Activated naive CD8-positive, alpha-beta T cell treated with anti-CD3 and anti-CD28 coated beads, Interleukin-2, amount 10 ng/mL, durations not matched to agents 7 days and 5 days (primary cell): ENCODE results near the gene MARS1. TPM values are rescaled to one million over a fixed set of nuclear protein-coding genes. Genes with fewer than 3 reads are reported as not detected.

Experiments
- ATAC-seq: fragments of 150-1000 bp; cut with Tn5 transposase; one replicate; pipeline ENCODE4 v1.10.0; 2021; ENCODE audit warnings: low read depth, moderate library complexity
- POLR2A ChIA-PET: fragments of 350-600 bp; sonication (Branson Sonifier 250); formaldehyde crosslinking; loops from one replicate; lab custom pipeline; 2021; ENCODE audit warnings: antibody characterized with exemption; lab: Charles Lee
- DNase-seq: peaks from one replicate; pipeline ENCODE4 v3.0.0; 2021
- H3K27ac Mint-ChIP-seq: one replicate; pipeline ENCODE4 v1.8.0; 2022; ENCODE audit warnings: mild to moderate bottlenecking, mixed read lengths
- H3K27me3 Mint-ChIP-seq: one replicate; pipeline ENCODE4 v1.8.0; 2022; ENCODE audit warnings: mild to moderate bottlenecking, moderate library complexity, mixed read lengths
- H3K36me3 Mint-ChIP-seq: one replicate; pipeline ENCODE4 v1.8.0; 2021; ENCODE audit warnings: mild to moderate bottlenecking, mixed read lengths
- H3K4me1 Mint-ChIP-seq: one replicate; pipeline ENCODE4 v1.8.0; 2021; ENCODE audit warnings: mixed read lengths
- H3K4me3 Mint-ChIP-seq: one replicate; pipeline ENCODE4 v1.8.0; 2022; ENCODE audit warnings: mild to moderate bottlenecking, moderate library complexity, mixed read lengths
- H3K9me3 Mint-ChIP-seq: one replicate; pipeline ENCODE4 v1.8.0; 2021; ENCODE audit warnings: mixed read lengths
- total RNA-seq, 2 experiments: library from RNA; stranded (reverse); gene quantifications; one replicate each; pipeline ENCODE4 v1.2.3, GENCODE V29; 2021

MARS1 gene
- total RNA-seq, 2 experiments from 2014 or later = 293 to 306 TPM

- H3K9me3 Mint-ChIP-seq = no peaks in the 10 kb centered on the region
- POLR2A ChIA-PET = interaction anchor here (1.2 kb wide), 1 partner anchor 12 kb away, joined by 3 read pairs; no protein-coding TSS in a partner anchor
- no peak overlapping the region for H3K4me3 Mint-ChIP-seq
- DNase-seq (no peak), ATAC-seq (no peak)
- H3K4me1 Mint-ChIP-seq = peaks cover 29% of the 10 kb centered on the region
- no peaks in the 10 kb centered on the region for H3K27me3 Mint-ChIP-seq
- peak overlapping the region; percentile 64 for H3K27ac Mint-ChIP-seq
- peaks cover 14% of the 10 kb centered on the region for H3K36me3 Mint-ChIP-seq
Measured at GRCh38 chr12:57526477-57527126, 38.7 kb downstream of the MARS1 start.

GRCh38 chr12:57527184-57527583 is 39.3 kb downstream of the MARS1 start:
- no peak for DNase-seq
- no peak for ATAC-seq
- POLR2A ChIA-PET = interaction anchor here (1.0 to 1.2 kb wide), 2 partner anchors 12 to 16 kb away, joined by 3 read pairs; no protein-coding TSS in a partner anchor
- Mint-ChIP-seq H3K27me3 (no peaks in the 10 kb centered on the region), H3K4me3 (no peak overlapping the region), H3K9me3 (no peaks in the 10 kb centered on the region), H3K27ac (no peak overlapping the region), H3K36me3 (peaks cover 14% of the 10 kb centered on the region), H3K4me1 (peaks cover 23% of the 10 kb centered on the region)

- Mint-ChIP-seq H3K4me3 (no peak overlapping the region), H3K27me3 (no peaks in the 10 kb centered on the region), H3K4me1 (peaks cover 19% of the 10 kb centered on the region), H3K27ac (no peak overlapping the region), H3K9me3 (no peaks in the 10 kb centered on the region), H3K36me3 (peaks cover 16% of the 10 kb centered on the region)
- DNase-seq = no peak
- POLR2A ChIA-PET = interaction anchor here (0.6 to 1.2 kb wide), 4 partner anchors 12 to 51 kb away, joined by 3 read pairs; no protein-coding TSS in a partner anchor
- no peak for ATAC-seq
Measured at GRCh38 chr12:57528176-57528575, 40.3 kb downstream of the MARS1 start.

GRCh38 chr12:57528831-57529555 is 41.1 kb downstream of the MARS1 start:
- H3K27ac Mint-ChIP-seq = no peak overlapping the region
- POLR2A ChIA-PET = interaction anchor here (0.8 to 1.2 kb wide), 3 partner anchors 11 to 52 kb away, joined by 3 read pairs; no protein-coding TSS in a partner anchor
- H3K4me3 Mint-ChIP-seq = no peak overlapping the region
- H3K4me1 Mint-ChIP-seq = peaks cover 12% of the 10 kb centered on the region
- H3K36me3 Mint-ChIP-seq = peaks cover 18% of the 10 kb centered on the region
- DNase-seq (no peak), ATAC-seq (no peak)
- no peaks in the 10 kb centered on the region for H3K9me3 Mint-ChIP-seq
- H3K27me3 Mint-ChIP-seq = no peaks in the 10 kb centered on the region

GRCh38 chr12:57529831-57530230 is 42.0 kb downstream of the MARS1 start:
- no peak for ATAC-seq

GRCh38 chr12:57530396-57531142 is 42.7 kb downstream of the MARS1 start:
- peaks cover 16% of the 10 kb centered on the region for H3K36me3 Mint-ChIP-seq

More at GRCh38 chr12:57529831-57530230, 42.0 kb downstream of the MARS1 start:
- Mint-ChIP-seq H3K4me3 (no peak overlapping the region), H3K27ac (no peak overlapping the region), H3K9me3 (no peaks in the 10 kb centered on the region), H3K4me1 (peaks cover 5% of the 10 kb centered on the region), H3K36me3 (peaks cover 18% of the 10 kb centered on the region), H3K27me3 (no peaks in the 10 kb centered on the region)
- DNase-seq = no peak
- POLR2A ChIA-PET = interaction anchor here (0.7 to 0.8 kb wide), 3 partner anchors 9 to 32 kb away, joined by 3 read pairs; partner anchors contain the start of genes DCTN2 and DDIT3

GRCh38 chr12:57531836-57532235 is 44.0 kb downstream of the MARS1 start:
- DNase-seq (no peak), ATAC-seq (no peak)
- POLR2A ChIA-PET = interaction anchor here (1.1 kb wide), 1 partner anchor 73 kb away, joined by 3 read pairs; no protein-coding TSS in a partner anchor
- Mint-ChIP-seq H3K36me3 (peaks cover 16% of the 10 kb centered on the region), H3K27me3 (no peaks in the 10 kb centered on the region), H3K27ac (no peak overlapping the region), H3K4me3 (no peak overlapping the region), H3K4me1 (peaks cover 2% of the 10 kb centered on the region), H3K9me3 (no peaks in the 10 kb centered on the region)

More at GRCh38 chr12:57530396-57531142, 42.7 kb downstream of the MARS1 start:
- Mint-ChIP-seq H3K27ac (no peak overlapping the region), H3K9me3 (no peaks in the 10 kb centered on the region), H3K4me1 (peaks cover 2% of the 10 kb centered on the region), H3K4me3 (no peak overlapping the region), H3K27me3 (no peaks in the 10 kb centered on the region)
- POLR2A ChIA-PET = interaction anchor here (0.7 to 0.8 kb wide), 3 partner anchors 10 to 16 kb away, joined by 3 to 5 read pairs (median 3); partner anchors contain the start of genes DCTN2 and DDIT3
- DNase-seq = no peak
- no peak for ATAC-seq

GRCh38 chr12:57533108-57533507 is 45.2 kb downstream of the MARS1 start:
- no peaks in the 10 kb centered on the region for H3K27me3 Mint-ChIP-seq
- no peak overlapping the region for H3K4me3 Mint-ChIP-seq
- peaks cover under 1% of the 10 kb centered on the region for H3K4me1 Mint-ChIP-seq
- peaks cover 26% of the 10 kb centered on the region for H3K36me3 Mint-ChIP-seq
- no peaks in the 10 kb centered on the region for H3K9me3 Mint-ChIP-seq
- ATAC-seq = no peak
- H3K27ac Mint-ChIP-seq = no peak overlapping the region
- POLR2A ChIA-PET = no interaction called here
- no peak for DNase-seq

- Mint-ChIP-seq H3K36me3 (peaks cover 28% of the 10 kb centered on the region), H3K4me1 (peaks cover 6% of the 10 kb centered on the region), H3K4me3 (no peak overlapping the region), H3K27ac (no peak overlapping the region), H3K9me3 (no peaks in the 10 kb centered on the region), H3K27me3 (no peaks in the 10 kb centered on the region)
- POLR2A ChIA-PET = interaction anchor here (0.6 to 1.6 kb wide), 3 partner anchors 10 to 273 kb away, joined by 4 to 7 read pairs (median 5); partner anchors contain the start of gene DDIT3
- ATAC-seq (no peak), DNase-seq (no peak)
Measured at GRCh38 chr12:57534250-57534649, 46.4 kb downstream of the MARS1 start.

GRCh38 chr12:57534991-57535543 is 47.2 kb downstream of the MARS1 start:
- H3K27me3 Mint-ChIP-seq = no peaks in the 10 kb centered on the region
- ATAC-seq (no peak), DNase-seq (no peak)
- no peak overlapping the region for H3K27ac Mint-ChIP-seq
- no peak overlapping the region for H3K4me3 Mint-ChIP-seq
- peaks cover 26% of the 10 kb centered on the region for H3K36me3 Mint-ChIP-seq
- POLR2A ChIA-PET = interaction anchor here (1.2 to 1.6 kb wide), 2 partner anchors 11 to 15 kb away, joined by 4 to 5 read pairs; partner anchors contain the start of gene DDIT3
- peaks cover 6% of the 10 kb centered on the region for H3K4me1 Mint-ChIP-seq
- no peaks in the 10 kb centered on the region for H3K9me3 Mint-ChIP-seq

GRCh38 chr12:57535764-57536596 is 48.1 kb downstream of the MARS1 start:
- Mint-ChIP-seq H3K9me3 (no peaks in the 10 kb centered on the region), H3K4me3 (no peak overlapping the region), H3K4me1 (peaks cover 6% of the 10 kb centered on the region), H3K36me3 (peaks cover 26% of the 10 kb centered on the region), H3K27ac (no peak overlapping the region), H3K27me3 (no peaks in the 10 kb centered on the region)
- POLR2A ChIA-PET = interaction anchor here (1.2 to 1.6 kb wide), 2 partner anchors 15 to 16 kb away, joined by 3 to 5 read pairs; partner anchors contain the start of gene DDIT3
- no peak for DNase-seq
- no peak for ATAC-seq

GRCh38 chr12:57536597-57536942 is 48.7 kb downstream of the MARS1 start:
- Mint-ChIP-seq H3K36me3 (peaks cover 24% of the 10 kb centered on the region), H3K27me3 (no peaks in the 10 kb centered on the region), H3K27ac (no peak overlapping the region), H3K4me1 (peaks cover 6% of the 10 kb centered on the region), H3K9me3 (no peaks in the 10 kb centered on the region), H3K4me3 (no peak overlapping the region)
- ATAC-seq = no peak
- no peak for DNase-seq
- POLR2A ChIA-PET = interaction anchor here (1.2 kb wide), 1 partner anchor 16 kb away, joined by 3 read pairs; no protein-coding TSS in a partner anchor
